BJ (cell line): ENCODE data around the gene FSD1. TPM values are rescaled to one million over a fixed set of nuclear protein-coding genes. Genes with fewer than 3 reads are reported as not detected.

Experiments
- CTCF ChIA-PET: fragments of 350-600 bp; formaldehyde crosslinking; extraction: SDS; loops from one replicate; lab custom pipeline; 2021; ENCODE audit warnings: antibody characterized with exemption, inconsistent platforms; lab: Yijun Ruan, JAX
- POLR2A ChIA-PET: fragments of 300-600 bp; sonication (Branson Sonifier 250); formaldehyde crosslinking; extraction: SDS; loops from one replicate; lab custom pipeline; 2021; ENCODE audit warnings: antibody characterized with exemption; lab: Charles Lee
- DNase-seq: peaks from one replicate; pipeline ENCODE4 v3.0.0-alpha.2; 2011; ENCODE audit warnings: low read depth
- H3K27me3 ChIP-seq: 2 replicates; pipeline ENCODE4 v1.6.0; 2011; ENCODE audit warnings: low read length; ENCODE audit not compliant: control insufficient read depth, insufficient read depth
- H3K36me3 ChIP-seq: 2 replicates; pipeline ENCODE4 v1.5.1; 2011; ENCODE audit warnings: low read length; ENCODE audit not compliant: control insufficient read depth, insufficient read depth
- H3K4me3 ChIP-seq: 2 replicates; pipeline ENCODE4 v1.5.1; 2011; ENCODE audit warnings: low read depth, mild to moderate bottlenecking, control low read depth, low read length
- CTCF ChIP-seq: IDR thresholded peaks from 2 replicates; pipeline ENCODE4 v1.5.1; 2011; ENCODE audit warnings: low read depth, mild to moderate bottlenecking, control low read depth, inconsistent platforms, low read length, moderate library complexity; ENCODE audit not compliant: insufficient read depth
- polyA plus RNA-seq: library from polyadenylated mRNA; depleted of rRNA; stranded (reverse); fragments of >200 nt; gene quantifications from 2 replicates; pipeline ENCODE4 v1.2.3, GENCODE V29; 2011

Gene FSD1
- polyA plus RNA-seq, 1 experiment: 11.9 TPM

GRCh38 chr19:4354282-4354681 lies 49.9 kb downstream of the FSD1 start:
- DNase-seq: no peak
- ChIA-PET CTCF (interaction anchor here (0.7 to 4.1 kb wide), 7 partner anchors 10 to 87 kb away, joined by 3 to 49 read pairs (median 6); partner anchors contain the start of gene MPND), POLR2A (interaction anchor here (0.6 kb wide), 1 partner anchor 152 kb away, joined by 15 read pairs; no protein-coding TSS in a partner anchor)
- Histone ChIP-seq H3K27me3 (no peaks in the 10 kb centered on the region), H3K4me3 (no peak overlapping the region), H3K36me3 (peaks cover 8% of the 10 kb centered on the region)
- TF ChIP-seq CTCF: no peak

- POLR2A ChIA-PET: interaction anchor here (0.6 kb wide), 1 partner anchor 152 kb away, joined by 15 read pairs; no protein-coding TSS in a partner anchor
Observed at GRCh38 chr19:4354897-4355296, 50.5 kb downstream of the FSD1 start.

GRCh38 chr19:4357095-4357797 lies 52.8 kb downstream of the FSD1 start:
- H3K27me3 ChIP-seq: no peaks in the 10 kb centered on the region
- ChIA-PET CTCF (no interaction called here), POLR2A (no interaction called here)
- peaks cover 33% of the 10 kb centered on the region for H3K36me3 ChIP-seq
- H3K4me3 ChIP-seq: no peak overlapping the region
- TF ChIP-seq CTCF: no peak
- no peak for DNase-seq

More at GRCh38 chr19:4354897-4355296, 50.5 kb downstream of the FSD1 start:
- Histone ChIP-seq H3K27me3 (no peaks in the 10 kb centered on the region), H3K4me3 (no peak overlapping the region), H3K36me3 (peaks cover 13% of the 10 kb centered on the region)
- CTCF ChIA-PET: interaction anchor here (2.0 to 4.1 kb wide), 2 partner anchors 9 to 88 kb away, joined by 6 to 49 read pairs; no protein-coding TSS in a partner anchor
- TF ChIP-seq CTCF: no peak
- DNase-seq: no peak

- DNase-seq: no peak
- Histone ChIP-seq H3K36me3 (peaks cover 40% of the 10 kb centered on the region), H3K27me3 (no peaks in the 10 kb centered on the region), H3K4me3 (no peak overlapping the region)
- POLR2A ChIA-PET: no interaction called here
- no peak for TF ChIP-seq CTCF
- CTCF ChIA-PET: interaction anchor here (2.1 kb wide), 1 partner anchor 43 kb away, joined by 10 read pairs; the partner anchor contains the start of gene SH3GL1
Observed at GRCh38 chr19:4357921-4358326, 53.5 kb downstream of the FSD1 start.
